GM19438 (cell line): Measurements from ENCODE around the gene ITLN2.
"Not testable (repeated sequence)": the region's sequence is repeated elsewhere in the genome, so short reads cannot be mapped to it uniquely, and the experiment has no call there.

Experiments used
- ATAC-seq: cut with Tn5 transposase; IDR thresholded peaks from one replicate; pipeline ENCODE4 v1.9.1; 2021; ENCODE audit warnings: low read depth; ENCODE audit not compliant: unreplicated experiment

Gene ITLN2

DNA sequence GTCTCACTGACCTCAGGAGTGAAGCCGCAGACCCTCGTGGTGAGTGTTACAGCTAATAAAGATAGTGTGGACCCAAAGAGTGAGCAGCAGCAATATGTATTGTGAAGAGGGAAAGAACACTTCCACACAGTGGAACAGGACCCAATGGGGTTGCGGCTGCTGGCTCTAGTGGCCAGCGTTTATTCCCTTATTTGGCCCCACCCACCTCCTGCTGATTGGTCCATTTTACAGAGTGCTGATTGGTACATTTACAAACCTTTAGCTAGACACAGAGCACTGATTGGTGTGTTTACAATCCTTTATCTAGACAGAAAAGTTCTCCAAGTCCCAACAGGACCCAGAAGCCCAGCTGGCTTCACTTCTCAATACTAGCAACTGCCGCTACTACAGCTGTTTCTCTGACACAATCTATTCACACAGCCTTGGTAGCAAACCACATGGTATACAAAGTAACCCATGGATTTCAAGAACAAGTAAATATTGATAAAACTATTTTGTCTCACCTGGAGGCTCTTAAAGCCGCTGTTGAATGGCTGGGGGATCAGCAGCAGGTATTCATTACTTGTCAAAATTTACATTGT lies 44.3 kb downstream of the ITLN2 start:
- ATAC-seq, result no peak

DNA sequence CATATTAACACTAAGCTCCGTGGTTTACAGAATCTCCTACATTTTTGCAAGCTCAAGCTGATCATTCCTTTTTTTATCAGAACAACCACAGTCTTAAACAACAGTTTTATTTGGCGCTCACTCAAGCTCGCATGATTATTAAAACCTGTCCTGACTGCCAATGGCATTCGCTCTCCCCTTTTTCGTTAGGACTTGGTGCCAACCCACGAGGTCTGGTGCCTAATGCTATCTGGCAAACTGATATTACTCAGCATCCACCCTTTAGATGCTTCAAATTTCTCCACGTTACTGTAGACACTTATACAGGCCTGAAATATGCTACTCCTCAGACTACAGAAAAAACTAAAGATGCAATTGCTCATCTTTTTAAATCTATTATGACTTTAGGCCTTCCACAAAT lies 46.6 kb downstream of the ITLN2 start:
- no peak for ATAC-seq

DNA sequence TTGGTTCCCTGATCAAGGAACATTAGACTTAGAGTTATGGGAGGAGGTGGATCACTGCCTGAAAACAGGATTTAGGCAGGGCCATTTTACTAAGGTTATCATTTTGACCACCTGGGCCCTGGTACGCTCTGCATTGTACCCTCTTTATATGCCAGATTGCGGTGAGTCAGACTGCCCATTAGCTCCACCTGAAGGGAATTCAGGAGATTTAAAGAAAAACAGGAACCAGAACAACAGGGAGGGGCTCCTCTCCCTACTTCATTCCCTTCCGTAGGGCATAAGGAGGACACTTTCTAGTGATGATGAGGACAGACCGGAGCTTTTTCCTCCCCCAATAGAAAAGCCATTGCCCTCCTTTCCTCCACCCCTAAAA lies 49.0 kb downstream of the ITLN2 start:
- no peak for ATAC-seq

DNA sequence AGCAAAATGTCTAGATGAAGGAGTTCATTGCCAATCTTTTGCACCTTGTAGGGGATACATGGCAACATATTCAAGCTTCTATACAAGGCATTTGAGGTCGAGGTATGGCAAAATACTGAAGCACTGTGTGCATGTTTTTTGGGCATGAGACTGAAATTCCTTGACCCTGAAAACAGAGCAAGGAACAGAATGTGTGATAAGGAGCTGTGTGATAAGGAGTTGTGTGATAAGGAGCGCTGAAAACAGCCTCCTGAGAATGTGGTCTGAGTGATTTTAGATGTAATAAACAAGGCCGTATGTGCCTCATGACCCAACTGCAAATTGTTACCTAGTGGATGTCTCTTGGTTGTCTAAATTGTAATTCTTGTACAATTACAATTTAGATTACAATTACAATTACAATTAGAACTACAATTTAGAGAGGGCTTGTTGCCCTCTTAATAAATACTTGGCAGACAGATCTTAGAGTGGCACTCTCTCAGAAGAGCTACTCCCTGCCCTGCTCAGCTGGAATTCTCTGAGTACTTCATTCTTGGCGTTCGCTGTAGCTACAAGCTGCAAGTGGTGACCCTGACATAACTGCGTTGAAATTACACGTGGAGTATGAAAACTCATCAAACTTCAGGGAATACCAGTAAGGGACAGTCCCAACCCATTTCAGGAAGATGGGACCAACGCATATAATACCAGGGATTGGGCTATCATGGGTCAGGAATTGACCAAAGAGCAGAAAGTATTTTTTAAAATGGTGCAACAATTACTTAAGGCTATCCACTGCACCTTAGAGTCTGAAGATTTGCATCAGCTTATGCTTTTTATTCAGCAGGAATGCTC lies 49.6 kb downstream of the ITLN2 start:
- ATAC-seq, result no peak

DNA sequence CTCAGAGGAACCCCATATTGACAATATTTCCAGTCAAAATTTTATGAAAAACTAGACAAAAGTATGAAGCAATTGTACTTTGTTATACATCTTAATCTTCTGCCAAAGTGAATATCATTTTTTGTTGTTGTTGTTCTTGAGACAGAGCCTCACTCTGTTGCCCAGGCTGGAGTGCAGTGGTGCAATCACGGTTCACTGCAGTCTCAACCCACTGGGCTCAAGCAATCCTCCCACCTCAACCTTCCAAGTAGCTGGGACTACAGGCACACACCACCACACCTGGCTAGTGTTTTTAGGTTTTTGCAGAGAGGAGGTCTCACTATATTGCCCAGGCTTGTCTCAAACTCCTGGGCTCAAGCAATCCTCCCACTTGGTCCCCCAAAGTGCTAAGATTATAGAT lies 52.4 kb downstream of the ITLN2 start:
- ATAC-seq, result not testable (repeated sequence)

DNA sequence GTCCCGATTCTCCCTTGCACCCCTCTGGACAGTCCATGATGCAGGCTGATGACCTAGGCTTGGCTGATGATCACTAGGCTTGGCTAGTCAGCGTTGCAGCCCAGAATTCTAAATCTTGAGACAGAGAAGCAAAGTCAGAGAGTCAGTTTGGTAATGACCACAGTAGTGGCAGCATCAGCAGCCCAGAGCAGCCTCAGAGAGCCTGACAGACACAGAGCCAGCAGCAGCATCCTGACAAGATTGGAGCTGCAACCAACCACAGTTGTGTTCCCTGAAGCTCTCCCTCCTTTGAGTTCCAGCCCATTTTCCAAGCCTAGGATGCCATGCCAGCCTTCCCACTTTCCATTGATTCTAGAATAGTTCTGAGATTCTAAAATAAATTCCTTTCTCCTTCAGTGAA lies 52.8 kb downstream of the ITLN2 start:
- ATAC-seq, result no peak

DNA sequence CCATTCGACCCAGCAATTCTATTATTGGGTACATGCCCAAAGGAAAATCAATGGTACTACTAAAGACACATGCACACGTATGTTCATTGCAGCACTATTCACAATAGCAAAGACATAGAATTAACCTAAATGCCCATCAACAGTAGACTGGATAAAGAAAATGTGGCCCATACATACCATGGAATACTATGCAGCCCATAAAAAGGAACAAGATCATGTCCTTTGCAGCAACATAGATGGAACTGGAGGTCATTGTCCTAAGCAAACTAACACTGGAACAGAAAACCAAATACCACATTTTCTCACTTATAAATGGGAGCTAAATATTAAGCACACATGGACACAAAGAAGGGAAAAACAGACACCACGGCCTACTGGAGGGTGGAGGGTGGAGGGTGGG lies 53.9 kb downstream of the ITLN2 start:
- ATAC-seq, result not testable (repeated sequence)
